NCI-H1417 treated with DMSO at 0.1 percent for 48 hours (cell line): Measurements from ENCODE around the gene NECTIN2.
"Not testable (repeated sequence)": the region's sequence is repeated elsewhere in the genome, so short reads cannot be mapped to it uniquely, and the experiment has no call there.

ENCODE experiments used
- DNase-seq: peaks from one replicate; lab custom pipeline; 2025; lab: John Stamatoyannopoulos, UW

The NECTIN2 gene

GRCh38 chr19:44817725-44818465 is 28.2 kb upstream of the NECTIN2 start:
- no peak for DNase-seq

GRCh38 chr19:44818466-44819031 is 27.5 kb upstream of the NECTIN2 start:
- DNase-seq, result no peak

GRCh38 chr19:44819246-44819832 is 26.8 kb upstream of the NECTIN2 start:
- DNase-seq, result no peak

GRCh38 chr19:44820648-44821609 is 25.2 kb upstream of the NECTIN2 start:
- no peak for DNase-seq

GRCh38 chr19:44822177-44822576 is 23.9 kb upstream of the NECTIN2 start:
- no peak for DNase-seq

- no peak for DNase-seq
These were observed 23.3 kb upstream of the NECTIN2 start for GRCh38 chr19:44822670-44823372.

GRCh38 chr19:44823373-44823698 is 22.8 kb upstream of the NECTIN2 start:
- DNase-seq, result no peak

- no peak for DNase-seq
These were observed 21.3 kb upstream of the NECTIN2 start for GRCh38 chr19:44824761-44825160.

- not testable (repeated sequence) for DNase-seq
These were observed 13.2 kb upstream of the NECTIN2 start for GRCh38 chr19:44832875-44833274.

- DNase-seq, result not testable (repeated sequence)
These were observed 11.7 kb upstream of the NECTIN2 start for GRCh38 chr19:44834399-44834798.

GRCh38 chr19:44839276-44839675 is 6.8 kb upstream of the NECTIN2 start:
- no peak for DNase-seq

GRCh38 chr19:44840811-44841210 is 5.3 kb upstream of the NECTIN2 start:
- DNase-seq, result no peak

GRCh38 chr19:44841231-44841630 is 4.9 kb upstream of the NECTIN2 start:
- no peak for DNase-seq

GRCh38 chr19:44845286-44845611 is 848 bp upstream of the NECTIN2 start:
- DNase-seq, result no peak

- no peak for DNase-seq
These were observed 502 bp downstream of the NECTIN2 start for GRCh38 chr19:44846455-44847143.

GRCh38 chr19:44847144-44848035 is 1.3 kb downstream of the NECTIN2 start:
- DNase-seq, result no peak

- DNase-seq, result no peak
These were observed 2.1 kb downstream of the NECTIN2 start for GRCh38 chr19:44848036-44848811.

- DNase-seq, result no peak
These were observed 2.8 kb downstream of the NECTIN2 start for GRCh38 chr19:44848812-44849447.

GRCh38 chr19:44850641-44851109 is 4.6 kb downstream of the NECTIN2 start:
- no peak for DNase-seq
